Neural cell (in vitro differentiated cells): ENCODE results near the gene SLC9A3.

ENCODE experiments used
- EP300 ChIP-seq: fragments of 450-650 bp; conservative IDR thresholded peaks from 2 replicates; pipeline ENCODE4 v1.6.1; 2014; ENCODE audit warnings: antibody characterized with exemption, mild to moderate bottlenecking, moderate library complexity; ENCODE audit not compliant: poor library complexity, severe bottlenecking
- EZH2 ChIP-seq: fragments of 200-600, 300-800 bp; shearing (Covaris generic), sonication (generic); IDR thresholded peaks from 2 replicates; pipeline ENCODE4 v1.6.1; 2014; ENCODE audit warnings: antibody characterized with exemption, low read length, borderline replicate concordance, mild to moderate bottlenecking; ENCODE audit not compliant: insufficient read depth, poor library complexity, severe bottlenecking
- MXI1 ChIP-seq: fragments of 450-650 bp; conservative IDR thresholded peaks from 2 replicates; pipeline ENCODE4 v1.6.1; 2014; ENCODE audit warnings: antibody characterized with exemption, mild to moderate bottlenecking; ENCODE audit not compliant: poor library complexity, severe bottlenecking
- RAD21 ChIP-seq: fragments of 450-650 bp; conservative IDR thresholded peaks from 2 replicates; pipeline ENCODE4 v1.6.1; 2014; ENCODE audit warnings: antibody characterized with exemption, mild to moderate bottlenecking, moderate library complexity
- SMC3 ChIP-seq: fragments of 450-650 bp; conservative IDR thresholded peaks from 2 replicates; pipeline ENCODE4 v1.6.1; 2014; ENCODE audit warnings: antibody characterized with exemption, mild to moderate bottlenecking, moderate library complexity; ENCODE audit not compliant: poor library complexity
- TAF1 ChIP-seq: IDR thresholded peaks from 2 replicates; pipeline ENCODE4 v1.6.1; 2012; ENCODE audit warnings: low read depth
- TF ChIP-seq, protein P1 (sequence below): fragments of 450-650 bp; IDR thresholded peaks from 2 replicates; pipeline ENCODE4 v1.5.1; 2014; ENCODE audit warnings: antibody characterized with exemption, mild to moderate bottlenecking, moderate library complexity; ENCODE audit not compliant: poor library complexity, severe bottlenecking
- TF ChIP-seq, protein P2 (sequence below): IDR thresholded peaks from 2 replicates; pipeline ENCODE4 v1.6.1; 2012; ENCODE audit warnings: borderline replicate concordance

- TF ChIP-seq, protein P1, sequence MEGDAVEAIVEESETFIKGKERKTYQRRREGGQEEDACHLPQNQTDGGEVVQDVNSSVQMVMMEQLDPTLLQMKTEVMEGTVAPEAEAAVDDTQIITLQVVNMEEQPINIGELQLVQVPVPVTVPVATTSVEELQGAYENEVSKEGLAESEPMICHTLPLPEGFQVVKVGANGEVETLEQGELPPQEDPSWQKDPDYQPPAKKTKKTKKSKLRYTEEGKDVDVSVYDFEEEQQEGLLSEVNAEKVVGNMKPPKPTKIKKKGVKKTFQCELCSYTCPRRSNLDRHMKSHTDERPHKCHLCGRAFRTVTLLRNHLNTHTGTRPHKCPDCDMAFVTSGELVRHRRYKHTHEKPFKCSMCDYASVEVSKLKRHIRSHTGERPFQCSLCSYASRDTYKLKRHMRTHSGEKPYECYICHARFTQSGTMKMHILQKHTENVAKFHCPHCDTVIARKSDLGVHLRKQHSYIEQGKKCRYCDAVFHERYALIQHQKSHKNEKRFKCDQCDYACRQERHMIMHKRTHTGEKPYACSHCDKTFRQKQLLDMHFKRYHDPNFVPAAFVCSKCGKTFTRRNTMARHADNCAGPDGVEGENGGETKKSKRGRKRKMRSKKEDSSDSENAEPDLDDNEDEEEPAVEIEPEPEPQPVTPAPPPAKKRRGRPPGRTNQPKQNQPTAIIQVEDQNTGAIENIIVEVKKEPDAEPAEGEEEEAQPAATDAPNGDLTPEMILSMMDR: no peak
- TF ChIP-seq EZH2 (no peak), SMC3 (no peak), RAD21 (no peak), MXI1 (no peak), TAF1 (no peak), EP300 (no peak)
- TF ChIP-seq, protein P2, sequence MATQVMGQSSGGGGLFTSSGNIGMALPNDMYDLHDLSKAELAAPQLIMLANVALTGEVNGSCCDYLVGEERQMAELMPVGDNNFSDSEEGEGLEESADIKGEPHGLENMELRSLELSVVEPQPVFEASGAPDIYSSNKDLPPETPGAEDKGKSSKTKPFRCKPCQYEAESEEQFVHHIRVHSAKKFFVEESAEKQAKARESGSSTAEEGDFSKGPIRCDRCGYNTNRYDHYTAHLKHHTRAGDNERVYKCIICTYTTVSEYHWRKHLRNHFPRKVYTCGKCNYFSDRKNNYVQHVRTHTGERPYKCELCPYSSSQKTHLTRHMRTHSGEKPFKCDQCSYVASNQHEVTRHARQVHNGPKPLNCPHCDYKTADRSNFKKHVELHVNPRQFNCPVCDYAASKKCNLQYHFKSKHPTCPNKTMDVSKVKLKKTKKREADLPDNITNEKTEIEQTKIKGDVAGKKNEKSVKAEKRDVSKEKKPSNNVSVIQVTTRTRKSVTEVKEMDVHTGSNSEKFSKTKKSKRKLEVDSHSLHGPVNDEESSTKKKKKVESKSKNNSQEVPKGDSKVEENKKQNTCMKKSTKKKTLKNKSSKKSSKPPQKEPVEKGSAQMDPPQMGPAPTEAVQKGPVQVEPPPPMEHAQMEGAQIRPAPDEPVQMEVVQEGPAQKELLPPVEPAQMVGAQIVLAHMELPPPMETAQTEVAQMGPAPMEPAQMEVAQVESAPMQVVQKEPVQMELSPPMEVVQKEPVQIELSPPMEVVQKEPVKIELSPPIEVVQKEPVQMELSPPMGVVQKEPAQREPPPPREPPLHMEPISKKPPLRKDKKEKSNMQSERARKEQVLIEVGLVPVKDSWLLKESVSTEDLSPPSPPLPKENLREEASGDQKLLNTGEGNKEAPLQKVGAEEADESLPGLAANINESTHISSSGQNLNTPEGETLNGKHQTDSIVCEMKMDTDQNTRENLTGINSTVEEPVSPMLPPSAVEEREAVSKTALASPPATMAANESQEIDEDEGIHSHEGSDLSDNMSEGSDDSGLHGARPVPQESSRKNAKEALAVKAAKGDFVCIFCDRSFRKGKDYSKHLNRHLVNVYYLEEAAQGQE: no peak
These were observed 41.7 kb upstream of the SLC9A3 start for GRCh38 chr5:565782-566440.
